ENCODE measurements around the gene POPDC3.

POPDC3 gene

DNA sequence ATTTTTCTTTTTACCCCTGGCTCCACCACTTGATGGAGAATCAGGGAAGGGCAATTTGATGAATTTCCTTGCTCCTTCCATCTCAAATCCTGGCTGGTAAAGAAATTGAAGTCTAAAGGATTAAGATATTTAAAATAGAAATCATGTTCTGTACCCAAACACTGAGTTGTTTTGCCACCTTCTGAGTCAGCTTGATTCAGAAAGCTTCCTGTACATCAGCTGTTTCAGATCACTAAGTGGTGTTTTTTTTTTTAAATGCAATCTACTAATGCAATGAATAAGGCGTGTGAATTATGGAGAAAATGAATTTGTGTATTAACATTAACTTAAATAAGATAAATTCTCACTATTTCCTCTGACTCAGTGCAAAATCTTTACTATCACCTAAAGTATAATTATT lies 11.5 kb upstream of the POPDC3 start:
- no peak for DNase-seq (ENCODE audit: low read depth)
- TF ChIP-seq, protein P1, sequence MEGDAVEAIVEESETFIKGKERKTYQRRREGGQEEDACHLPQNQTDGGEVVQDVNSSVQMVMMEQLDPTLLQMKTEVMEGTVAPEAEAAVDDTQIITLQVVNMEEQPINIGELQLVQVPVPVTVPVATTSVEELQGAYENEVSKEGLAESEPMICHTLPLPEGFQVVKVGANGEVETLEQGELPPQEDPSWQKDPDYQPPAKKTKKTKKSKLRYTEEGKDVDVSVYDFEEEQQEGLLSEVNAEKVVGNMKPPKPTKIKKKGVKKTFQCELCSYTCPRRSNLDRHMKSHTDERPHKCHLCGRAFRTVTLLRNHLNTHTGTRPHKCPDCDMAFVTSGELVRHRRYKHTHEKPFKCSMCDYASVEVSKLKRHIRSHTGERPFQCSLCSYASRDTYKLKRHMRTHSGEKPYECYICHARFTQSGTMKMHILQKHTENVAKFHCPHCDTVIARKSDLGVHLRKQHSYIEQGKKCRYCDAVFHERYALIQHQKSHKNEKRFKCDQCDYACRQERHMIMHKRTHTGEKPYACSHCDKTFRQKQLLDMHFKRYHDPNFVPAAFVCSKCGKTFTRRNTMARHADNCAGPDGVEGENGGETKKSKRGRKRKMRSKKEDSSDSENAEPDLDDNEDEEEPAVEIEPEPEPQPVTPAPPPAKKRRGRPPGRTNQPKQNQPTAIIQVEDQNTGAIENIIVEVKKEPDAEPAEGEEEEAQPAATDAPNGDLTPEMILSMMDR (IDR thresholded peaks at IDR 0.05; ENCODE audit: control insufficient read depth, insufficient read depth, low read depth, low read length, missing control alignments): no peak

DNA sequence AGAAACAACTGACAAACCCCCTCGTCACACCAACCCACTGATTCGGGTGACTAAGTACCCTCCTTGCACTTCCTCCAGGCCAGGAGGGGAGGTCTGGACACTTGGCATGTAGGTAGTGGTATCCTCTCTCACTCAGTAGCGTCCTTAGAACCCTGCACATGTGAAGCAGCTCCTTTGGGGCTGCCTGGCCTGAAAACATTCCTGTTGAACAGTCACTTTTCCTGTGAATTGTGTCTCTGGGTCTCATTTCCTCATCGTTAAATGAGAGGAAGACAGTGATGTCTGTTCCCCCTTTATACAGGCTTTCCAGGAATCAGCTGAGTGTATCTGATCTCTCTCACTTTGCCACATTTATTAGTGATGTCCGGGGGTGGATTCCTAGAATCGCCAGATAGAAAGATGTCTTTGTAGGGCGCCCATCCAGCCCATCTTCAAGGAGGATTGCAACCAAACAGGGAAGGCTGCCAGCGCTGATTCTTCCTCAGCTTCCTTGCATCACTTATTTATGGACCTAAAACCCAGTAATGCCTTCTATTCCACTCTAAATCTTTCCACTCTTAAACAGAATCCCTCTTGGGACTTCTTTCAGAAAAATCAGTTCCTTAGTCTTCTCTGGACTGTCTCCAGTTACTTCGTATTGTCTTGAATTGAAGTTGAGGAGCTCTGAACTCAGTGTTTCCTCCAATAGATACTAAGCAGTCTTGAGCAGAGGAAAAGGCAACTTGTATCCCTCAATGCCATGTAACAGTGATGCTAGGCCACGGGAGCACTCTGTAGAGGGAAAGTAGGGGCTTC lies 9.4 kb upstream of the POPDC3 start:
- no peak overlapping the region for H3K4me3 ChIP-seq (ENCODE audit: control insufficient read depth, low read depth, low read length)
- TF ChIP-seq, protein P1 (IDR thresholded peaks at IDR 0.05; ENCODE audit: control insufficient read depth, insufficient read depth, low read depth, low read length, missing control alignments): no peak
- DNase-seq (ENCODE audit: low read depth): no peak

More for the DNA sequence above, 11.5 kb upstream of the POPDC3 start:
- no peak overlapping the region for H3K4me3 ChIP-seq (ENCODE audit: control insufficient read depth, low read depth, low read length)

DNA sequence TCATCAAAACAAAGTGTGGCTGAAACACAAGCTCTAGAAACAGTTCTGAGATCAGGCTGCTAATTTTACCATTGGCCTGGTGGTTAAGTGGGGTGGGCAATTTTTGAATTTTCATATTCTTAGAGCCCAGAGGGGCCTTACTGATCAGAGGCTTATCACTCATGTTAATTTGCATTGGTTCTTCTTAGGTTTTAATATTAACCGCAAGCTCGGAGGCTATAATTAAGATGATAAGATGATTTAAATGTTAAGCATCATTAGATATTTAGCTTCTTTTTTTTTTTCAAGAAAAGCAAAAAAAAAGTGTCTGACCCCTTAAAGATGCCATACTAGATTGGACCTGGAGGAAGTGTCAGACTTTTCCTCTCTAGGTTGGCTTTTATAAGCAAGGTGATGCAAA lies 8.4 kb upstream of the POPDC3 start:
- no peak overlapping the region for H3K4me3 ChIP-seq (ENCODE audit: control insufficient read depth, low read depth, low read length)
- DNase-seq (ENCODE audit: low read depth): no peak
- TF ChIP-seq, protein P1 (IDR thresholded peaks at IDR 0.05; ENCODE audit: control insufficient read depth, insufficient read depth, low read depth, low read length, missing control alignments): no peak

DNA sequence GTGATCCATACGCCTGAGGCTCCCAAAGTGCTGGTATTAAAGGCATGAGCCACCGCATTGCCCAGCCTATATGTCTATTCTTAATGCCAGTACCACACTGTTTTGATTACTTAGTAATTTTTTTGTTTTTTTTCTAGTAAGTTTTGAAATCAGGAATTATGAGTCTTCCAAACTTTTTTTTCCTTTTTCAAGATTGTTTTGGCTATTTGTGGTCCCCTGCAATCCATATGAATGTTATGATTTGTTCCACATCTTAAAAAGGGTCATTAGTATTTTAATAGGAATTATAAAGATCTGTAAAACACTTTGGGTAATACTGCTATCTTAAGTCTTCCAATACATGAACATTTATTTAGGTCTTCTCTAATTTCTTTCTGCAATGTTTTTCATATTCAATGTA lies 6.8 kb upstream of the POPDC3 start:
- no peak overlapping the region for H3K4me3 ChIP-seq (ENCODE audit: control insufficient read depth, low read depth, low read length)
- TF ChIP-seq, protein P1 (IDR thresholded peaks at IDR 0.05; ENCODE audit: control insufficient read depth, insufficient read depth, low read depth, low read length, missing control alignments): no peak
- DNase-seq (ENCODE audit: low read depth): no peak

DNA sequence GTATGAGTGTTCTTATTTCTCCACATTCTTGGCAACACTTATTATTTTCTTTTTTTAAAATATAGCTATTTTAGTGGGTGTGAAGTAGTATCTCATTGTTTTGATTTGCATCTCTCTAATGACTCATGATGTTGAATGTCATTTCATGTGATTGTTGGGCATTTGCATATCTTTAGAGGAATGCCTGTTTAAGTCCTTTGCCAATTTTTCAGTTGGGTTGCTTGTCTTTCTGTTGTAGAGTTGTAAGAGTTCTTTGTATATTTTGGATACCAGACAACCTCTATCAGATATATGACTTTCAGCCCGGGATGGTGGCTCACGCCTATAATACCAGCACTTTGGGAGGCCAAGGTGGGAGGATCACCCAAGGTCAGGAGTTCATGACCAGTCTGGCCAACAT lies 5.1 kb upstream of the POPDC3 start:
- no peak for DNase-seq (ENCODE audit: low read depth)
- TF ChIP-seq, protein P1 (IDR thresholded peaks at IDR 0.05; ENCODE audit: control insufficient read depth, insufficient read depth, low read depth, low read length, missing control alignments): no peak
- H3K4me3 ChIP-seq (ENCODE audit: control insufficient read depth, low read depth, low read length): no peak overlapping the region

DNA sequence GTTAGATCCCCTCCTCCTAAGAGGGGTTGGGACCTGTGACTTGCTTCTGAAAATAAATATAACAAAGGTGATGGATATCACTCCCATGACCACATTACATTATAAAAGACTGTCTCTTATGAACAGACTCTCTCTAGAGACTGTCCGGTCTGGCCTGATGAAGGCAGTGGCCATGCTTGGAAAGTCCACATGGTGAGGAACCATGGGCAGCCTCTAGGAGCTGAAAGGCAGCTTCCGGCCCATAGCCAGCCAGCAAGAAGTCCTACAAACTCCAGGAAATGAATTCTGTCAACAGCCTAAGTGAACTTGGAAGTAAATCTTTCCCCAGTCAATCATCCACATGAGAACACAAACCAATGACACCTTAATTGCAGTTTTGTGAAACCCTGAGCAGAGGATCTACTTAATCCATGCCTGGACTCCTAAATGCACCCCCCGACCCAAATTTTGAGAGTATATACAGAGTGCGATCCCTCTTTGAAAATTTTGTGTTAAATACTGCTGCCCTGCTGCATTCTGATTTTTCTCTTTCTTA lies 2.2 kb upstream of the POPDC3 start:
- no peak overlapping the region for H3K4me3 ChIP-seq (ENCODE audit: control insufficient read depth, low read depth, low read length)
- no peak for DNase-seq (ENCODE audit: low read depth)
- TF ChIP-seq, protein P1 (IDR thresholded peaks at IDR 0.05; ENCODE audit: control insufficient read depth, insufficient read depth, low read depth, low read length, missing control alignments): no peak

All from AG09309 (cell line).